Ascending aorta (tissue), 2 donors: ENCODE data around the gene LIG1. TPM values are rescaled to one million over a fixed set of nuclear protein-coding genes. Genes with fewer than 3 reads are reported as not detected.
A peak's percentile ranks its signal among the peaks of the same experiment; 100 is the strongest.

ENCODE experiments used
- DNase-seq, 2 donors: peaks; one replicate each; pipeline ENCODE4 v3.0.0-alpha.2; 2019; ENCODE audit warnings: low spot score in 2 of 2
- H3K27ac ChIP-seq, 2 donors: fragments of 200-600 bp; sonication (generic); one replicate each; pipeline ENCODE4 v1.5.1; 2016 to 2017; ENCODE audit warnings: mild to moderate bottlenecking in 1 of 2
- H3K27me3 ChIP-seq: fragments of 200-600 bp; sonication (generic); one replicate; pipeline ENCODE4 v1.5.1; 2017
- H3K36me3 ChIP-seq, 2 donors: fragments of 200-600 bp; sonication (generic); one replicate each; pipeline ENCODE4 v1.5.1; 2016
- H3K4me1 ChIP-seq, 2 donors: fragments of 200-600 bp; sonication (generic); one replicate each; pipeline ENCODE4 v1.5.1; 2016 to 2017; ENCODE audit warnings: mild to moderate bottlenecking in 1 of 2
- H3K4me3 ChIP-seq, 2 donors: fragments of 200-600 bp; sonication (generic); one replicate each; pipeline ENCODE4 v1.5.1; 2016 to 2017; ENCODE audit warnings: mild to moderate bottlenecking in 1 of 2
- H3K9me3 ChIP-seq, 2 donors: fragments of 200-600 bp; sonication (generic); one replicate each; pipeline ENCODE4 v1.5.1; 2016
- CTCF ChIP-seq, 3 experiments: fragments of 200-600 bp in 2 of 3; fragments of 450-650 bp in 1 of 3; sonication (generic) in 2 of 3; IDR thresholded peaks; one replicate each; pipeline ENCODE4 v1.5.1; 2016 to 2019; ENCODE audit warnings: antibody characterized with exemption in 3 of 3, mild to moderate bottlenecking in 1 of 3, moderate library complexity in 1 of 3
- intact Hi-C: fragments of 100-400 bp; cut with DNase I; formaldehyde crosslinking; loops from one replicate; pipeline ENCODE4 v1.15.1; 2023
- total RNA-seq: library from RNA; depleted of rRNA; stranded (reverse); fragments of >200 nt; gene quantifications from one replicate; pipeline ENCODE4 v1.1.0, GENCODE V29; 2016

The LIG1 gene
- total RNA-seq, 1 donor from 2014 or later = 0.64 TPM

GRCh38 chr19:48206397-48207093, 36.4 kb upstream of the LIG1 start:
- Histone ChIP-seq H3K4me1 (peaks cover 0 to 5% of the 10 kb centered on the region in 2 donors), H3K4me3 (no peak overlapping the region), H3K9me3 (no peaks in the 10 kb centered on the region), H3K36me3 (no peaks in the 10 kb centered on the region), H3K27ac (no peak overlapping the region), H3K27me3 (no peaks in the 10 kb centered on the region)
- intact Hi-C loops = no loop called here
- TF ChIP-seq CTCF (IDR thresholded peaks at IDR 0.05) = no peak
- DNase-seq = no peak

- Histone ChIP-seq H3K27ac (peak overlapping the region; percentile 43 to 53), H3K27me3 (no peaks in the 10 kb centered on the region), H3K9me3 (no peaks in the 10 kb centered on the region), H3K4me3 (peak overlapping the region; percentile 50 to 88), H3K36me3 (no peaks in the 10 kb centered on the region), H3K4me1 (peaks cover 0 to 5% of the 10 kb centered on the region in 2 donors)
- DNase-seq = peak; percentile 68 to 96
- intact Hi-C loops = loop anchor here (2.0 kb wide), 2 partner anchors 33 to 53 kb away; partner anchors contain the start of genes LIG1 and ZSWIM9
- TF ChIP-seq CTCF (IDR thresholded peaks at IDR 0.05) = no peak
These were observed 33.9 kb upstream of the LIG1 start for GRCh38 chr19:48203794-48204628.

- H3K27ac ChIP-seq = peak overlapping the region; percentile 43 to 53
- intact Hi-C loops = loop anchor here (2.0 kb wide), 2 partner anchors 33 to 53 kb away; partner anchors contain the start of genes LIG1 and ZSWIM9
These were observed 33.2 kb upstream of the LIG1 start for GRCh38 chr19:48203222-48203793.

GRCh38 chr19:48196933-48197665, 27.0 kb upstream of the LIG1 start:
- H3K4me1 ChIP-seq = no peaks in the 10 kb centered on the region
- no peaks in the 10 kb centered on the region for H3K27me3 ChIP-seq
- no peaks in the 10 kb centered on the region for H3K9me3 ChIP-seq
- no peak for DNase-seq
- no peak overlapping the region for H3K27ac ChIP-seq
- H3K4me3 ChIP-seq = no peak overlapping the region
- no peaks in the 10 kb centered on the region for H3K36me3 ChIP-seq
- intact Hi-C loops = no loop called here
- TF ChIP-seq CTCF (IDR thresholded peaks at IDR 0.05) = no peak

More at GRCh38 chr19:48203222-48203793, 33.2 kb upstream of the LIG1 start:
- H3K27me3 ChIP-seq = no peaks in the 10 kb centered on the region
- peak overlapping the region; percentile 50 to 88 for H3K4me3 ChIP-seq
- TF ChIP-seq CTCF (IDR thresholded peaks at IDR 0.05) = no peak
- peaks cover 0 to 5% of the 10 kb centered on the region in 2 donors for H3K4me1 ChIP-seq
- no peaks in the 10 kb centered on the region for H3K36me3 ChIP-seq
- DNase-seq = no peak
- no peaks in the 10 kb centered on the region for H3K9me3 ChIP-seq

- Histone ChIP-seq H3K4me3 (no peak overlapping the region), H3K4me1 (no peaks in the 10 kb centered on the region), H3K27ac (no peak overlapping the region), H3K9me3 (no peaks in the 10 kb centered on the region), H3K36me3 (no peaks in the 10 kb centered on the region), H3K27me3 (no peaks in the 10 kb centered on the region)
- intact Hi-C loops = no loop called here
- no peak for DNase-seq
- TF ChIP-seq CTCF (IDR thresholded peaks at IDR 0.05) = no peak
These were observed 26.2 kb upstream of the LIG1 start for GRCh38 chr19:48196321-48196763.
